DOHH2 (cell line): ENCODE measurements around the gene LTO1.

Experiments
- EZH2phosphoT487 ChIP-seq: fragments of 200-600 bp; sonication (generic); IDR thresholded peaks from 2 replicates; pipeline ENCODE4 v1.6.1; 2017; ENCODE audit warnings: borderline replicate concordance, mild to moderate bottlenecking, antibody characterized with exemption, low read length, moderate library complexity, mixed read lengths
- TF ChIP-seq, protein P1 (sequence below): fragments of 200-600 bp; sonication (generic); IDR thresholded peaks from one replicate; pipeline ENCODE4 v1.5.1; 2014; ENCODE audit warnings: antibody characterized with exemption, mild to moderate bottlenecking, low read depth, low read length; ENCODE audit not compliant: poor library complexity, severe bottlenecking

DNA sequence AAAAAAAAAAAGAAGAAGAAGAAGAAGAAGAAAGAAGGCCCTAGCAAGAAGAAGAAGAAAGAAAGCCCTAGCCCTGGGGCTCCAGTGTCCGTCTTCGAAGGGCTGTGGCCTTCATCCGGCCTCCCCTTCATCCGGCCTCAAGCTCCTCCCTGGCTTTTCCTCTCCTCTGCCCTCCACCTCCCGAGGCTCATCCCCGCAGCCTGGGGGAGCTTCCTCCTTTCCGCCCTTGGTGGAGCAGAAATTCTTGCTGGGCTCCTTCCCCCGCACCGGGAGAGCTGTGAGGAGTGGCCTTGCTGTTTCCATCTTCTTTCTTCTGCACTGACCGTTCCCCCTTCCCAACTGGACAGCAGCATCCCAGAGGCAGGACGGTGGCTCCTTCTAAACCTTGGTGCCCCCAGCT lies 9.5 kb upstream of the LTO1 start:
- TF ChIP-seq, protein P1, sequence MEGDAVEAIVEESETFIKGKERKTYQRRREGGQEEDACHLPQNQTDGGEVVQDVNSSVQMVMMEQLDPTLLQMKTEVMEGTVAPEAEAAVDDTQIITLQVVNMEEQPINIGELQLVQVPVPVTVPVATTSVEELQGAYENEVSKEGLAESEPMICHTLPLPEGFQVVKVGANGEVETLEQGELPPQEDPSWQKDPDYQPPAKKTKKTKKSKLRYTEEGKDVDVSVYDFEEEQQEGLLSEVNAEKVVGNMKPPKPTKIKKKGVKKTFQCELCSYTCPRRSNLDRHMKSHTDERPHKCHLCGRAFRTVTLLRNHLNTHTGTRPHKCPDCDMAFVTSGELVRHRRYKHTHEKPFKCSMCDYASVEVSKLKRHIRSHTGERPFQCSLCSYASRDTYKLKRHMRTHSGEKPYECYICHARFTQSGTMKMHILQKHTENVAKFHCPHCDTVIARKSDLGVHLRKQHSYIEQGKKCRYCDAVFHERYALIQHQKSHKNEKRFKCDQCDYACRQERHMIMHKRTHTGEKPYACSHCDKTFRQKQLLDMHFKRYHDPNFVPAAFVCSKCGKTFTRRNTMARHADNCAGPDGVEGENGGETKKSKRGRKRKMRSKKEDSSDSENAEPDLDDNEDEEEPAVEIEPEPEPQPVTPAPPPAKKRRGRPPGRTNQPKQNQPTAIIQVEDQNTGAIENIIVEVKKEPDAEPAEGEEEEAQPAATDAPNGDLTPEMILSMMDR = no peak
- no peak for TF ChIP-seq EZH2phosphoT487
